ENCODE results near the gene ISYNA1. TPM values are rescaled to one million over a fixed set of nuclear protein-coding genes. Genes with fewer than 3 reads are reported as not detected.
A peak's percentile ranks its signal among the peaks of the same experiment; 100 is the strongest.

Gene ISYNA1
- total and polyA plus RNA-seq, 2 of the 13 experiments (the other 11 are each of a cell fraction or from before 2014, with no cell fraction given), result 29.6 to 48.5 TPM

GRCh38 chr19:18385675-18386542, 52.0 kb downstream of the ISYNA1 start, which contains the start of gene GDF15 (continued):
- TF ChIP-seq, protein P1, sequence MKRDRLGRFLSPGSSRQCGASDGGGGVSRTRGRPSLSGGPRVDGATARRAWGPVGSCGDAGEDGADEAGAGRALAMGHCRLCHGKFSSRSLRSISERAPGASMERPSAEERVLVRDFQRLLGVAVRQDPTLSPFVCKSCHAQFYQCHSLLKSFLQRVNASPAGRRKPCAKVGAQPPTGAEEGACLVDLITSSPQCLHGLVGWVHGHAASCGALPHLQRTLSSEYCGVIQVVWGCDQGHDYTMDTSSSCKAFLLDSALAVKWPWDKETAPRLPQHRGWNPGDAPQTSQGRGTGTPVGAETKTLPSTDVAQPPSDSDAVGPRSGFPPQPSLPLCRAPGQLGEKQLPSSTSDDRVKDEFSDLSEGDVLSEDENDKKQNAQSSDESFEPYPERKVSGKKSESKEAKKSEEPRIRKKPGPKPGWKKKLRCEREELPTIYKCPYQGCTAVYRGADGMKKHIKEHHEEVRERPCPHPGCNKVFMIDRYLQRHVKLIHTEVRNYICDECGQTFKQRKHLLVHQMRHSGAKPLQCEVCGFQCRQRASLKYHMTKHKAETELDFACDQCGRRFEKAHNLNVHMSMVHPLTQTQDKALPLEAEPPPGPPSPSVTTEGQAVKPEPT (CRISPR knock-in tag; IDR thresholded peaks at IDR 0.05; ENCODE audit: low read depth), result peak; percentile 90
- peak; percentile 80; the same call in 1 of the 2 replicates for TF ChIP-seq ATF7-NPFF (CRISPR knock-in tag; IDR thresholded peaks at IDR 0.05; ENCODE audit: low read depth)
- peak; percentile 87; the same call in 1 of the 2 replicates for TF ChIP-seq TEAD2 (CRISPR knock-in tag; IDR thresholded peaks at IDR 0.05)
- peak; percentile 90 for TF ChIP-seq AKAP8 (CRISPR knock-in tag; IDR thresholded peaks at IDR 0.05)
- peak; percentile 79; the same call in 1 of the 3 replicates for TF ChIP-seq MXI1 (IDR thresholded peaks at IDR 0.05; ENCODE audit: borderline replicate concordance, low read depth, low read length)
- TF ChIP-seq, protein P2, sequence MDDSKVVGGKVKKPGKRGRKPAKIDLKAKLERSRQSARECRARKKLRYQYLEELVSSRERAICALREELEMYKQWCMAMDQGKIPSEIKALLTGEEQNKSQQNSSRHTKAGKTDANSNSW (CRISPR knock-in tag; IDR thresholded peaks at IDR 0.05; ENCODE audit: borderline replicate concordance), result no peak
- peak; percentile 97 for TF ChIP-seq FOXC1 (CRISPR knock-in tag; IDR thresholded peaks at IDR 0.05; ENCODE audit: borderline replicate concordance)
- no peak for TF ChIP-seq IKZF1 (IDR thresholded peaks at IDR 0.05)
- no peak for TF ChIP-seq ZNF546 (CRISPR knock-in tag; conservative IDR thresholded peaks at IDR 0.05)
- TF ChIP-seq IRF9 (CRISPR knock-in tag; IDR thresholded peaks at IDR 0.05; ENCODE audit: borderline replicate concordance), result peak; percentile 24; the same call in 1 of the 2 replicates
- peak; percentile 86 for TF ChIP-seq CBFB (CRISPR knock-in tag; IDR thresholded peaks at IDR 0.05)
- peak; percentile 91 for TF ChIP-seq ZIK1 (CRISPR knock-in tag; IDR thresholded peaks at IDR 0.05; ENCODE audit: borderline replicate concordance, low read depth)
- TF ChIP-seq, protein P3, sequence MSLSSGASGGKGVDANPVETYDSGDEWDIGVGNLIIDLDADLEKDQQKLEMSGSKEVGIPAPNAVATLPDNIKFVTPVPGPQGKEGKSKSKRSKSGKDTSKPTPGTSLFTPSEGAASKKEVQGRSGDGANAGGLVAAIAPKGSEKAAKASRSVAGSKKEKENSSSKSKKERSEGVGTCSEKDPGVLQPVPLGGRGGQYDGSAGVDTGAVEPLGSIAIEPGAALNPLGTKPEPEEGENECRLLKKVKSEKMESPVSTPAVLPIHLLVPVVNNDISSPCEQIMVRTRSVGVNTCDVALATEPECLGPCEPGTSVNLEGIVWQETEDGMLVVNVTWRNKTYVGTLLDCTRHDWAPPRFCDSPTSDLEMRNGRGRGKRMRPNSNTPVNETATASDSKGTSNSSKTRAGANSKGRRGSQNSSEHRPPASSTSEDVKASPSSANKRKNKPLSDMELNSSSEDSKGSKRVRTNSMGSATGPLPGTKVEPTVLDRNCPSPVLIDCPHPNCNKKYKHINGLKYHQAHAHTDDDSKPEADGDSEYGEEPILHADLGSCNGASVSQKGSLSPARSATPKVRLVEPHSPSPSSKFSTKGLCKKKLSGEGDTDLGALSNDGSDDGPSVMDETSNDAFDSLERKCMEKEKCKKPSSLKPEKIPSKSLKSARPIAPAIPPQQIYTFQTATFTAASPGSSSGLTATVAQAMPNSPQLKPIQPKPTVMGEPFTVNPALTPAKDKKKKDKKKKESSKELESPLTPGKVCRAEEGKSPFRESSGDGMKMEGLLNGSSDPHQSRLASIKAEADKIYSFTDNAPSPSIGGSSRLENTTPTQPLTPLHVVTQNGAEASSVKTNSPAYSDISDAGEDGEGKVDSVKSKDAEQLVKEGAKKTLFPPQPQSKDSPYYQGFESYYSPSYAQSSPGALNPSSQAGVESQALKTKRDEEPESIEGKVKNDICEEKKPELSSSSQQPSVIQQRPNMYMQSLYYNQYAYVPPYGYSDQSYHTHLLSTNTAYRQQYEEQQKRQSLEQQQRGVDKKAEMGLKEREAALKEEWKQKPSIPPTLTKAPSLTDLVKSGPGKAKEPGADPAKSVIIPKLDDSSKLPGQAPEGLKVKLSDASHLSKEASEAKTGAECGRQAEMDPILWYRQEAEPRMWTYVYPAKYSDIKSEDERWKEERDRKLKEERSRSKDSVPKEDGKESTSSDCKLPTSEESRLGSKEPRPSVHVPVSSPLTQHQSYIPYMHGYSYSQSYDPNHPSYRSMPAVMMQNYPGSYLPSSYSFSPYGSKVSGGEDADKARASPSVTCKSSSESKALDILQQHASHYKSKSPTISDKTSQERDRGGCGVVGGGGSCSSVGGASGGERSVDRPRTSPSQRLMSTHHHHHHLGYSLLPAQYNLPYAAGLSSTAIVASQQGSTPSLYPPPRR (CRISPR knock-in tag; IDR thresholded peaks at IDR 0.05; ENCODE audit: borderline replicate concordance), result peak; percentile 96
- peak; percentile 20; the same call in 1 of the 2 replicates for TF ChIP-seq HCFC1 (IDR thresholded peaks at IDR 0.05; ENCODE audit: low read depth, low read length)
- no peak for TF ChIP-seq TIGD3 (CRISPR knock-in tag; IDR thresholded peaks at IDR 0.05; ENCODE audit: borderline replicate concordance)
- peak; percentile 65; the same call in 1 of the 2 replicates for TF ChIP-seq ZNF432 (CRISPR knock-in tag; IDR thresholded peaks at IDR 0.05; ENCODE audit: borderline replicate concordance)
- peak; percentile 70 for TF ChIP-seq GATAD2A (CRISPR knock-in tag; IDR thresholded peaks at IDR 0.05)
